Measurements from ENCODE around the gene PPP1R12B.

PPP1R12B gene

GRCh38 chr1:202348509-202349205, at the start of gene PPP1R12B:
TSS of gene PPP1R12B (plus strand) at chr1:202348699. CDS start at chr1:202348852, 153 bp downstream.
- DNase-seq, result peak; percentile 96

- no peak for DNase-seq
Measured at GRCh38 chr1:202302166-202302565, 46.3 kb upstream of the PPP1R12B start.

GRCh38 chr1:202304375-202304774, 44.1 kb upstream of the PPP1R12B start:
- DNase-seq, result no peak

- no peak for DNase-seq
Measured at GRCh38 chr1:202305168-202305567, 43.3 kb upstream of the PPP1R12B start.

GRCh38 chr1:202306535-202307345, 41.8 kb upstream of the PPP1R12B start:
- DNase-seq, result no peak

- no peak for DNase-seq
Measured at GRCh38 chr1:202310071-202310725, 38.3 kb upstream of the PPP1R12B start.

GRCh38 chr1:202310746-202311145, 37.8 kb upstream of the PPP1R12B start:
- no peak for DNase-seq

- DNase-seq, result no peak
Measured at GRCh38 chr1:202311875-202312635, 36.4 kb upstream of the PPP1R12B start.

GRCh38 chr1:202315576-202316168, 32.8 kb upstream of the PPP1R12B start:
- peak; percentile 81 to 83 for DNase-seq

- DNase-seq, result no peak
Measured at GRCh38 chr1:202316186-202316585, 32.3 kb upstream of the PPP1R12B start.

- DNase-seq, result no peak
Measured at GRCh38 chr1:202317941-202318925, 30.3 kb upstream of the PPP1R12B start.

- peak in 1 of 2 experiments; percentile 10 for DNase-seq
Measured at GRCh38 chr1:202319381-202320080, 29.0 kb upstream of the PPP1R12B start.

GRCh38 chr1:202320081-202320405, 28.5 kb upstream of the PPP1R12B start:
- peak in 1 of 2 experiments; percentile 11 for DNase-seq

GRCh38 chr1:202323731-202324130, 24.8 kb upstream of the PPP1R12B start:
- no peak for DNase-seq

GRCh38 chr1:202324646-202325045, 23.9 kb upstream of the PPP1R12B start:
- no peak for DNase-seq

- DNase-seq, result no peak
Measured at GRCh38 chr1:202329891-202330290, 18.6 kb upstream of the PPP1R12B start.

GRCh38 chr1:202333861-202334260, 14.6 kb upstream of the PPP1R12B start:
- no peak for DNase-seq

- DNase-seq, result no peak
Measured at GRCh38 chr1:202343652-202344349, 4.7 kb upstream of the PPP1R12B start.

- DNase-seq, result no peak
Measured at GRCh38 chr1:202348005-202348508, 442 bp upstream of the PPP1R12B start.
